Parathyroid adenoma (tissue), 2 donors: ENCODE results near the gene SLC17A9.

Source experiments
- H2AFZ ChIP-seq: fragments of 300-600 bp; sonication (generic); one replicate; pipeline ENCODE4 v1.7.0; 2017; ENCODE audit warnings: antibody characterized with exemption, mild to moderate bottlenecking
- H3K27ac ChIP-seq: fragments of 300-600 bp; sonication (generic); one replicate; pipeline ENCODE4 v1.7.0; 2017
- H3K27me3 ChIP-seq: fragments of 300-600 bp; sonication (generic); one replicate; pipeline ENCODE4 v1.7.0; 2017; ENCODE audit warnings: low read length; ENCODE audit not compliant: control insufficient read depth, insufficient read depth
- H3K36me3 ChIP-seq: fragments of 300-600 bp; sonication (generic); one replicate; pipeline ENCODE4 v1.7.0; 2017; ENCODE audit warnings: low read length; ENCODE audit not compliant: control insufficient read depth, insufficient read depth
- H3K4me1 ChIP-seq: fragments of 300-600 bp; sonication (generic); one replicate; pipeline ENCODE4 v1.7.0; 2017; ENCODE audit warnings: control low read depth
- H3K4me2 ChIP-seq: fragments of 300-600 bp; sonication (generic); one replicate; pipeline ENCODE4 v1.7.0; 2017; ENCODE audit warnings: low read length
- H3K4me3 ChIP-seq: fragments of 300-600 bp; sonication (generic); one replicate; pipeline ENCODE4 v1.7.0; 2017; ENCODE audit warnings: low read depth, low read length
- H3K79me2 ChIP-seq: fragments of 300-600 bp; sonication (generic); one replicate; pipeline ENCODE4 v1.7.0; 2017; ENCODE audit warnings: control low read depth
- H3K9ac ChIP-seq: fragments of 300-600 bp; sonication (generic); one replicate; pipeline ENCODE4 v1.7.0; 2017; ENCODE audit warnings: mild to moderate bottlenecking
- H3K9me3 ChIP-seq: fragments of 300-600 bp; sonication (generic); one replicate; pipeline ENCODE4 v1.7.0; 2017; ENCODE audit warnings: low read length; ENCODE audit not compliant: control insufficient read depth
- CTCF ChIP-seq: fragments of 300-600 bp; sonication (generic); IDR thresholded peaks from one replicate; pipeline ENCODE4 v1.7.0; 2017; ENCODE audit warnings: antibody characterized with exemption, mild to moderate bottlenecking
- donor health status: primary hyperparathyroidism.

SLC17A9 gene

GRCh38 chr20:63005365-63005861 lies 52.9 kb downstream of the SLC17A9 start:
- H3K9me3 ChIP-seq, result no peaks in the 10 kb centered on the region
- TF ChIP-seq CTCF, result no peak
- no peaks in the 10 kb centered on the region for H3K36me3 ChIP-seq
- no peak overlapping the region for H3K27ac ChIP-seq
- H3K79me2 ChIP-seq, result no peaks in the 10 kb centered on the region
- H2AFZ ChIP-seq, result no peak overlapping the region
- H3K4me2 ChIP-seq, result no peak overlapping the region
- H3K4me1 ChIP-seq, result no peaks in the 10 kb centered on the region
- no peak overlapping the region for H3K4me3 ChIP-seq
- H3K27me3 ChIP-seq, result peaks cover 27% of the 10 kb centered on the region
- H3K9ac ChIP-seq, result no peak overlapping the region

- H3K27ac ChIP-seq, result no peak overlapping the region
- no peaks in the 10 kb centered on the region for H3K4me1 ChIP-seq
- no peak overlapping the region for H3K9ac ChIP-seq
- no peak overlapping the region for H2AFZ ChIP-seq
- no peaks in the 10 kb centered on the region for H3K9me3 ChIP-seq
- no peaks in the 10 kb centered on the region for H3K36me3 ChIP-seq
- peaks cover 28% of the 10 kb centered on the region for H3K27me3 ChIP-seq
- H3K4me2 ChIP-seq, result no peak overlapping the region
- H3K79me2 ChIP-seq, result no peaks in the 10 kb centered on the region
- TF ChIP-seq CTCF, result no peak
- no peak overlapping the region for H3K4me3 ChIP-seq
Measured at GRCh38 chr20:63005862-63006539, 53.5 kb downstream of the SLC17A9 start.

- no peak within 1 kb of the TSS for H2AFZ ChIP-seq
- no peaks in the 10 kb centered on the region for H3K36me3 ChIP-seq
- H3K4me1 ChIP-seq, result no peaks in the 10 kb centered on the region
- no peaks in the 10 kb centered on the region for H3K9me3 ChIP-seq
- no peak within 1 kb of the TSS for H3K27ac ChIP-seq
- TF ChIP-seq CTCF, result no peak
- H3K9ac ChIP-seq, result no peak within 1 kb of the TSS
- no peak within 1 kb of the TSS for H3K4me2 ChIP-seq
- no peak within 1 kb of the TSS for H3K4me3 ChIP-seq
- peaks cover 28% of the 10 kb centered on the region for H3K27me3 ChIP-seq
- no peaks in the 10 kb centered on the region for H3K79me2 ChIP-seq
Measured at GRCh38 chr20:63006540-63007359, 54.2 kb downstream of the SLC17A9 start, which contains the start of gene BHLHE23. Gene BHLHE23 (minus strand): TSS chr20:63006964. CDS start chr20:63006774, 190 bp downstream.

DNA sequence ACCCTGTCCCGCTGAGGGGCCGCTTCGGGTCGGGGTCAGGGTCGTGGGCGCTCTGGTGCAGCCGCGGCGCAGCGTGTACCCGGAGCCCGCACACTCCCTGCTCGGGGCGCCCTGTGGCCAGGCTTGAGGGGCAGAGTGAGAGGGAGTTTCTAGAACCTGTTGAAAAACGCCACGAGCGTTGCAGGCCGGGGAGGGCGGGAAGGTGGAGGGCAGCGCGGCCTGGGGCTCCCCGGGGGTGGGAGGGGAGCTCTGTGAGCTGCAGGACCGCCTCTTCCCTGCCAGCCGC lies 54.8 kb downstream of the SLC17A9 start:
- Histone ChIP-seq H3K79me2 (no peaks in the 10 kb centered on the region), H3K36me3 (no peaks in the 10 kb centered on the region), H3K4me2 (no peak overlapping the region), H3K27ac (no peak overlapping the region), H3K4me1 (no peaks in the 10 kb centered on the region), H3K9ac (no peak overlapping the region), H3K27me3 (peaks cover 28% of the 10 kb centered on the region), H2AFZ (no peak overlapping the region), H3K9me3 (no peaks in the 10 kb centered on the region), H3K4me3 (no peak overlapping the region)
- TF ChIP-seq CTCF, result no peak
